AG09309 (cell line): ENCODE data around the gene TK2.
"Not testable (repeated sequence)": the region's sequence is repeated elsewhere in the genome, so short reads cannot be mapped to it uniquely, and the experiment has no call there.

Experiments
- DNase-seq: peaks from one replicate; pipeline ENCODE4 v3.0.0-alpha.2; 2010; ENCODE audit warnings: low read depth
- H3K4me3 ChIP-seq: 2 replicates; pipeline ENCODE4 v1.5.1; 2011; ENCODE audit warnings: mild to moderate bottlenecking, low read depth, low read length, moderate library complexity; ENCODE audit not compliant: control insufficient read depth
- TF ChIP-seq, protein P1 (sequence below): IDR thresholded peaks from 2 replicates; pipeline ENCODE4 v1.5.1; 2011; ENCODE audit warnings: mild to moderate bottlenecking, low read depth, low read length, inconsistent platforms; ENCODE audit not compliant: insufficient read depth, control insufficient read depth; ENCODE audit errors: missing control alignments

TK2 gene

DNA sequence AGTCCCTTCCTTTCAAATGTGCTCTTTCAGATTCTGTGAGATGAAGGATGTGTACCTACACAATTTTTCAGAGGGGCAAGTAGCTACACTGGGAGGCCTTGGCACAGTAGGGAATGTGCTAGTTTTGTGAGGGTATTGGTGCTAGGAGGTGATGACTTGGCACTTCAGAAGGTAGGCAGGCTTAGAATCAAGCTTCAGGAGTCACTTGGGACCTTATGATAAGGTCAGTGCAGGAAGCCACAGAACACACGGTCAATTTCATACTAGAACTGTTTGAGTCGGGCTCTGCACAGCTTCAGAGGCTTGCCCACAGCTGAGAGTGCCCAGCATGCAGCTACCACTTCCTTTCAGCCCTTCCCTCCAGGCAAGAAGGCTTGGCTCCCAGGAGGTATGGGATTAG lies 22.4 kb upstream of the TK2 start:
- no peak overlapping the region for H3K4me3 ChIP-seq
- DNase-seq, result no peak
- TF ChIP-seq, protein P1, sequence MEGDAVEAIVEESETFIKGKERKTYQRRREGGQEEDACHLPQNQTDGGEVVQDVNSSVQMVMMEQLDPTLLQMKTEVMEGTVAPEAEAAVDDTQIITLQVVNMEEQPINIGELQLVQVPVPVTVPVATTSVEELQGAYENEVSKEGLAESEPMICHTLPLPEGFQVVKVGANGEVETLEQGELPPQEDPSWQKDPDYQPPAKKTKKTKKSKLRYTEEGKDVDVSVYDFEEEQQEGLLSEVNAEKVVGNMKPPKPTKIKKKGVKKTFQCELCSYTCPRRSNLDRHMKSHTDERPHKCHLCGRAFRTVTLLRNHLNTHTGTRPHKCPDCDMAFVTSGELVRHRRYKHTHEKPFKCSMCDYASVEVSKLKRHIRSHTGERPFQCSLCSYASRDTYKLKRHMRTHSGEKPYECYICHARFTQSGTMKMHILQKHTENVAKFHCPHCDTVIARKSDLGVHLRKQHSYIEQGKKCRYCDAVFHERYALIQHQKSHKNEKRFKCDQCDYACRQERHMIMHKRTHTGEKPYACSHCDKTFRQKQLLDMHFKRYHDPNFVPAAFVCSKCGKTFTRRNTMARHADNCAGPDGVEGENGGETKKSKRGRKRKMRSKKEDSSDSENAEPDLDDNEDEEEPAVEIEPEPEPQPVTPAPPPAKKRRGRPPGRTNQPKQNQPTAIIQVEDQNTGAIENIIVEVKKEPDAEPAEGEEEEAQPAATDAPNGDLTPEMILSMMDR, result no peak

DNA sequence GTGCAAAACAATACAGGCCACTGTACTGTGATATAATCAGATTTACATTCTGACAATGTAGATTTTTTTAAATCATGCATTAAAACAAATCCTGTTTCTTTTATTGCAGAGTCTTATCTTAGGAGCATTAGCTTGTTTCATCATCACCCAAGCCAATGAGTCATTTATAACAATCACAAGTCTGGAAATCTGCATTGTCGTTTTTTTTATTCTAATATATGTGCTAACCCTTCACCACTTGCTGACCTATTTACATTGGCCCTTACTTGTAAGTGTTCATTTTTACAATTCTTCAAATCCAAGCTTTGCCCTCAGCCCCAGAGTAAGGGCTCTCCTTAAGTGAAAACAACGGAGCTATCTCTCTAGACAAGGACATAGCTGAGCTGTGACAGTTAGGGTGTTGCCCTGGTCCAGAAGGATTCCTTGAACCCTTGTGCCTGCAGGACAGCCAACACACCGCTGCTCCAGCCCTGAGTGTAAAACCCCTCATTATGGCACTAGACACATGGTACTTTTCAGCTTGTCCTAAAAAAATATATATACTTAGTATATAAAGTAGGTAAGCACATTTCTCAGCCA lies 20.0 kb upstream of the TK2 start:
- TF ChIP-seq, protein P1, result no peak
- DNase-seq, result no peak
- no peak overlapping the region for H3K4me3 ChIP-seq

DNA sequence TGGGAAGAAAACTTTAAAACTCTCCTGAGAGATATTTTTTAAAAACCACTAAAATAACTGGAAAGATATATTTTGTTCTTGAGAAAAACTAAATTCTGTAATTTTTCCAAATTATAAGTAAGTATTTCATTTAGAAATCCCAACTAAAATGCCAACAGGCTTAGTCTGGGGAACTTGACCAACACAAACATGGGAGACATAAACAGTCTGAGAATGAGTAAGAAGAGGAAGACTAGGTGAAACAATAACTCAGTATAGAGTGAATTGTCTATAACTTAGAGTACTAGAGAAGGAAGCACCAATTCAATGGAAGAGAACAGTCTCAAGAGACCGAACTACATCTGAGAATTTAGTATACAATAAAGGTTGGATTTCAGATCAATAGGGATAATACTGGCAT lies 19.2 kb upstream of the TK2 start:
- TF ChIP-seq, protein P1, result no peak
- no peak overlapping the region for H3K4me3 ChIP-seq

DNA sequence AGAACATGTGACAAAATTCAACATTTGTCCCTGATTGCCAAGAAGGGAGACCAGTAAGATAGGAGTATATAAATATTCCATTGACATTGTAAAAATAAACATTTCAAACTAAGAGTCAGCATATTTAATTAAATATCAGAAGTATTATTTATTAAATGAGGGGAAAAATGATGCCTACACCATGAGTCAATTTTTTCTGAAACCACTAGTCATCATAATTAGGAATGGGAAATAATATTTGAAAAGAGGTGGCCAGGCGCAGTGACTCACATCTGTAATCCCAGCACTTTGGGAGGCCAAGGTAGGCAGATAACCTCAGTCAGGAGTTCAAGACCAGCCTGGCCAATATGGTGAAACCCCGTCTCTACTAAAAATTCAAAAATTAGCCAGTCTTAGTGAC lies 18.4 kb upstream of the TK2 start:
- TF ChIP-seq, protein P1, result no peak
- DNase-seq, result no peak
- H3K4me3 ChIP-seq, result no peak overlapping the region

More for the DNA sequence above, 19.2 kb upstream of the TK2 start:
- no peak for DNase-seq

DNA sequence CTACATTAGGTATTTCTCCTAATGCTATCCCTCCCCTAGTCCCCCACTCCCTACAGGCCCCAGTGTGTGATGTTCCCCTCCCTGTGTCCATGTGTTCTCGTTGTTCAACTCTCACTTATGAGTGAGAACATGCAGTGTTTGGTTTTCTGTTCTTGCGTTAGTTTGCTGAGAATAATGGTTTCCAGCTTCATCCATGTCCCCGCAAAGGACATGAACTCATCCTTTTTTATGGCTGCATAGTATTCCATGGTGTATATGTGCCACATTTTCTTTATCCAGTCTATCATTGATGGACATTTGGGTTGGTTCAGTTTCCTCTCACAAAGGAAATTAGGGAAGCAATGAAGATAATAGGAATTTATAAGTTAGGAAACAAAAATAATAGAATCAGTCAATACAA lies 17.3 kb upstream of the TK2 start:
- DNase-seq, H3K4me3 ChIP-seq: not testable (repeated sequence)

DNA sequence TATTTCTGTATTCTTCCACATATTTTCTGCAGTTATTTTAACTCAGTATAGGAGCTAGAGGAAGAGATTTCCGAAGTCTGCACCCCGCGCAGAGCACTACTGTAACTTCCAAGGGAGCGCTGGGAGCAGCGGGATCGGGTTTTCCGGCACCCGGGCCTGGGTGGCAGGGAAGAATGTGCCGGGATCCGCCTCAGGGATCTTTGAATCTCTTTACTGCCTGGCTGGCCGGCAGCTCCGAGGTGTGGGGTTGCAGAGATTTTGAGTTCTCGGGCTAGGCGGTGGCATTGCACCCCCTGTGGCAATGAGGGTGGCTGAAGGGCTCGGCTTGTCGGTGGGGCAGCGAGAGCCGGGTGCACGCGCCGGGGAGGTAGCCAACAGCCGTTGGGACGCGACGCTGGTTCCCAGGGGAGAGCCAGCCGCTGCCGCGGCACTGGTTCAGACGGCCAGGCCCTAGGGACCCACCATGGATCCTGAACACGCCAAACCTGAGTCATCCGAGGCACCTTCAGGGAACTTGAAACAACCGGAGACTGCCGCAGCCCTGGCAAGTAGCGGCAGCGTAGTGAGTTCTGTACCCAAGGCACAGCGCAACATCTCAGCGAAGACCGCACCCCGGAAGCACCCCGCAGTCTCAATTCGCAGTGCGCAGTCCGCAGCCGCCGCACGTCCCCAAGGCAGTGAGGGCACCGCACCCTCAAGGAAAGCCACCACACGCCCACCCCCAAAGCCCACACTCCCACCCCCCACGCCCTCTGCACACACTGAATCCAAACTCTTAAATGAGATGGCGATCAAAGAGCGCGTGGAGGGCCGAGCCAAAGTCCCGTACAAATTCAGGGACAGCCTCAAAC lies 16.4 kb upstream of the TK2 start, which contains the start of gene CMTM1:
CMTM1 (plus strand) TSS at position 389 of the 851 bp plus-strand sequence; CDS start at position 464, 75 bp downstream.
- no peak for DNase-seq
- H3K4me3 ChIP-seq, result no peak within 1 kb of the TSS
- TF ChIP-seq, protein P1, result no peak
